ENCODE results near the gene CTBP1. TPM values are rescaled to one million over a fixed set of nuclear protein-coding genes. Genes with fewer than 3 reads are reported as not detected.
"Not testable (repeated sequence)": the region's sequence is repeated elsewhere in the genome, so short reads cannot be mapped to it uniquely, and the experiment has no call there.

The CTBP1 gene
- total RNA-seq, 1 donor from 2014 or later = 112 TPM

DNA sequence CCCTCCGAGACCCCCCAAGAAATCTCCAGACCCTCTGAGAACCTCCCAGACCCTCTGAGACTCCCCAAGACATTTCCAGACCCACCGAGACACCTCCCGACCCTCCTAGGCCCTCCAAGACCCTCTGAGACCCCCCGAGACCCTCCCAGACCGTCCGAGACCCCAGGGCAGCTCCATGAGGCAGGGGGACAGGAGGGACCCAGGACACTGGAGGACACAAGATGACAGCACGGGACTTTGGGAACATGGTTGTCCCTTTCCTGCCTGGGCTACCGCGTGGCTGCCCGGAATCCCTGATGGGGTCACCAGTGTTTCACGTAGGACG lies 10.3 kb downstream of the CTBP1 start:
- DNase-seq = no peak

DNA sequence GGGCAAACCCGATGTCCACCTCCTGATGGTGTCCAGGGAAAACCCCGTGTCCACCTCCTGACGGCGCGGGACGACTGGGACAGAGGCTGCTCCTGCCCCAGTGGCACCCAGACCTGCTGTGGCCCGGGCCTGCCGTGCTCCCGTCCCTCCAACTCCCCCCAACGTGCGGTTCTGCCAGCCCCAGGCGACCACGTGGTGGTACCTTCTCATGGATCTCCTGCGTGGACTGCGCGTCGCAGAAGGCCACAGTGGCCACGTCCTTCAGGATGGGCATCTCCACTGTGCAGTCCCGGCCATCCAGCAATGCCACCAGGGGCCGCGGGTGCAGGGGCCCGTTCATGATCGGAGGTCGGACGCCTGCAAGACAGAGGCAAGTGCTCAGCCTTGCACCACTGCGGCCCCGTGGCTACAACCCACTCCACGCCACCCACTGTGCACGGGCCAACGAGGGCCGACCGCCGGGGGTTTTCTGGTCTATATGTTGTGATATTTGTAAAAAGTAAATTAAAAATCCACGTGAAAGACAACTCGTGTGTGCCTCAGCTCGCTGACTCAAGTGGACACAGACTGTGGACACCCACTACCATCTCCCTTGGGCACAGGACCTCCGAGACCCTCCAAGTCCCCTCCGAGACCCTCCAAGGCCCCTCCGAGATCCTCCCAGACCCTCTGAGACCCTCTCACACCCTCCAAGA lies 10.8 kb downstream of the CTBP1 start:
- no peak overlapping the region for H3K27ac ChIP-seq (replicated peaks)
- peak; percentile 13 for DNase-seq
- H3K27me3 ChIP-seq (ENCODE audit: low read depth) = no peaks in the 10 kb centered on the region
- no peak overlapping the region for H3K4me3 ChIP-seq
- peaks cover 55% of the 10 kb centered on the region for H3K4me1 ChIP-seq
- peaks cover 58% of the 10 kb centered on the region for H3K36me3 ChIP-seq
- no peaks in the 10 kb centered on the region for H3K9me3 ChIP-seq (replicated peaks)
- TF ChIP-seq CTCF (IDR thresholded peaks at IDR 0.05; ENCODE audit: borderline replicate concordance) = no peak
- intact Hi-C loops (cut with micrococcal nuclease) = no loop called here

More for the DNA sequence above, 10.3 kb downstream of the CTBP1 start:
- Histone ChIP-seq H3K27me3 (ENCODE audit: low read depth) (no peaks in the 10 kb centered on the region), H3K4me1 (peaks cover 55% of the 10 kb centered on the region), H3K9me3 (replicated peaks) (no peaks in the 10 kb centered on the region), H3K4me3 (no peak overlapping the region), H3K27ac (replicated peaks) (no peak overlapping the region), H3K36me3 (peaks cover 54% of the 10 kb centered on the region)
- intact Hi-C loops (cut with micrococcal nuclease) = no loop called here
- TF ChIP-seq CTCF (IDR thresholded peaks at IDR 0.05; ENCODE audit: borderline replicate concordance) = no peak

GRCh38 chr4:1237261-1237660 lies 11.7 kb downstream of the CTBP1 start:
- DNase-seq; H3K9me3 ChIP-seq (replicated peaks); intact Hi-C loops (cut with micrococcal nuclease); H3K27ac ChIP-seq (replicated peaks); H3K4me3 ChIP-seq; H3K27me3 ChIP-seq (ENCODE audit: low read depth): not testable (repeated sequence)
- H3K36me3 ChIP-seq = peaks cover 66% of the 10 kb centered on the region
- peaks cover 55% of the 10 kb centered on the region for H3K4me1 ChIP-seq

DNA sequence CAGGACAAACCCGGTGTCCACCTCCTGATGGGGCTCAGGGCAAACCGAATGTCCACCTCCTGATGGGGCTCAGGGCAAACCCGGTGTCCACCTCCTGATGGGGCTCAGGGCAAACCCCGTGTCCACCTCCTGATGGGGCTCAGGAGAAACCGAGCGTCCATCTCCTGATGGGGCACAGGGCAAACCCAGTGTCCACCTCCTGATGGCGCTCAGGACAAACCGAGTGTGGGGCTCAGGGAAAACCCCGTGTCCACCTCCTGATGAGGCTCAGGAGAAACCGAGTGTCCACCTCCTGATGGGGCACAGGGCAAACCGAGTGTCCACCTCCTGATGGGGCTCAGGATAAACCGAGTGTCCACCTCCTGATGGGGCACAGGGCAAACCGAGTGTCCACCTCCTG lies 12.1 kb downstream of the CTBP1 start:
- peaks cover 52% of the 10 kb centered on the region for H3K4me1 ChIP-seq
- H3K27me3 ChIP-seq (ENCODE audit: low read depth); intact Hi-C loops (cut with micrococcal nuclease); DNase-seq; H3K9me3 ChIP-seq (replicated peaks); H3K4me3 ChIP-seq; H3K27ac ChIP-seq (replicated peaks): not testable (repeated sequence)
- H3K36me3 ChIP-seq = peaks cover 70% of the 10 kb centered on the region

GRCh38 chr4:1236103-1236641 lies 12.8 kb downstream of the CTBP1 start:
- intact Hi-C loops (cut with micrococcal nuclease) = no loop called here
- Histone ChIP-seq H3K9me3 (replicated peaks) (no peaks in the 10 kb centered on the region), H3K36me3 (peaks cover 75% of the 10 kb centered on the region), H3K27ac (replicated peaks) (no peak overlapping the region), H3K4me3 (no peak overlapping the region), H3K27me3 (ENCODE audit: low read depth) (no peaks in the 10 kb centered on the region), H3K4me1 (peaks cover 45% of the 10 kb centered on the region)
- TF ChIP-seq CTCF (IDR thresholded peaks at IDR 0.05; ENCODE audit: borderline replicate concordance) = no peak
- peak; percentile 12 for DNase-seq

DNA sequence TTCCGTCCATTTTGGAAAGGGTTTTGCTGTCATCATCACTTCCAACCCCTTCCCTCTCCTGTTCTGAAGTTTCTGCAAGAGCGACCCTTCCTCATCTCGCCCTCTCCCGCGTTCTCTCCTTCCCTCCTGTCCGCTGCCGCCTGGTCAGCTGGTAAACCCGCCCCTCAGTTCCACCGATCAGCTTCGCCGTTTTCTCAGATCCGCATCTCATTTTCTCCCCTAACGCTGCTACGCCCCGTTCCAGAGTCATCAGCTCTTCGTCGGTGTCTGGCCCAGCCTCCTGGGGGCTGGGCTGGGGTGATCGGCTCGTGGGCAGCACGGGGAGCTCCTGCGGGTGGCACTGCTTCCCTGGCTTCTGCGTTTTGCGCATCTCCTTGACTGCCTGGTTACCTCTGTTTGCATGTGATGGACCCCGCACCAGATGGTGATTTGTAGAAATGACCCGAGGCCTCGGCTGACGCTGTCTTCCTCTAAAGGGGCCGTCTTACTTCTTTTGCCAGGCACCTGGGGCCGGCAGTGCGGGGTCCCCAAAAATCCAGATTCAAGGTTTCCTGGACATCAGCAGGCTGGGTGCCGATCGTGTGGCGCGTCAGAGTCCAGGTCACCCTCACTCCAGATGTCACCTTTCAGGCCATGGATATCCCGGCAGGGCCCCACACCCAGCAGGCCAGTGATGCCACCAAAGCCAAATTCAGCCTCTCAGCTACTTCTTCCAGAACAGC lies 13.4 kb downstream of the CTBP1 start:
- Histone ChIP-seq H3K4me3 (no peak overlapping the region), H3K36me3 (peaks cover 75% of the 10 kb centered on the region), H3K9me3 (replicated peaks) (no peaks in the 10 kb centered on the region), H3K27ac (replicated peaks) (no peak overlapping the region), H3K27me3 (ENCODE audit: low read depth) (no peaks in the 10 kb centered on the region), H3K4me1 (peaks cover 45% of the 10 kb centered on the region)
- TF ChIP-seq CTCF (IDR thresholded peaks at IDR 0.05; ENCODE audit: borderline replicate concordance) = no peak
- DNase-seq = peak; percentile 9
- intact Hi-C loops (cut with micrococcal nuclease) = no loop called here

Data from left ventricle myocardium inferior (tissue), 1 donor.